GM19468 (cell line): ENCODE measurements around the gene CACNA1C.

Source experiments
- ATAC-seq: cut with Tn5 transposase; IDR thresholded peaks from one replicate; pipeline ENCODE4 v1.9.1; 2021; ENCODE audit warnings: mild to moderate bottlenecking, moderate library complexity, moderate number of reproducible peaks; ENCODE audit not compliant: unreplicated experiment; ENCODE audit errors: extremely low read depth

CACNA1C gene

GRCh38 chr12:2344885-2345284 lies 292.1 kb downstream of the CACNA1C start:
- no peak for ATAC-seq

- ATAC-seq = no peak
Measured at GRCh38 chr12:2345902-2346301, 293.1 kb downstream of the CACNA1C start.

DNA sequence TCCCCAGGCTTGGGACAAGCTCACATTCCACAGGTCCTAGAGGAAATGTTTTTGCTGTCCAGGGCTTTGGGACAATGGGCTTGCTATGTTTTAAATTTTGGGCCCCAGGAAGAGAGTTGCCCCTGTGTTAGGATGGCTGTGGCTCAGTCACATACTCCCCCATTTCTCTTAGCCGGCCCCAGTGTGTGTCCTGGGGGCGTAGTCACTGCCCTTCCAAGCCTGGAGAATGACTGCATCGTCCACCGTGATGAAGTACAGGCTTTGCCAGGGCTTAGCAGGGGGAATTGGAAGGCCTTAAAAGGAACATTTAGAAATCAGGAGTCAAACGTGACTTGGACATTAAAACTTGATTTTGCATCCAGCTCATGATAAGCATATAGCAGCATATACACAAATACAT lies 293.6 kb downstream of the CACNA1C start:
- no peak for ATAC-seq

- ATAC-seq = no peak
Measured at GRCh38 chr12:2347137-2347843, 294.5 kb downstream of the CACNA1C start.

GRCh38 chr12:2347844-2348481 lies 295.2 kb downstream of the CACNA1C start:
- no peak for ATAC-seq

DNA sequence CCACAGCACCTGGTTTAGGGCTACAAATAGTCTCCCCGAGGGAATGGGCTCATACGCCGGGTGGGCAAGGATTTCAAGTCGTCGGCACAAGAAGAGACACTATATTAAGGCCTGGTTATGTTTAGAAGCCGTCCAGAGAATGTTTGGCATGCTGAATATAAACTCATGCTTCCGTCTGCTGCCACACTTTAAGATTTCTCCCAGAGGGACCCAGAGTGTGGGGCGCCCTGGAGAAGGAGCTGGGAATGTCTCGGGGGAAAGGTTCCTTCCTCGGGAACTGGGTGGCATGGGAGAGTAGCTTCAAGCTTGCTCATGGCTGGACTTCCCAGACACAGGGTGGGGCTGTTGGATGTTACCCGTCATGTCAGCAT lies 295.7 kb downstream of the CACNA1C start:
- ATAC-seq = no peak

- no peak for ATAC-seq
Measured at GRCh38 chr12:2351161-2351560, 298.4 kb downstream of the CACNA1C start.

GRCh38 chr12:2352203-2352602 lies 299.4 kb downstream of the CACNA1C start:
- no peak for ATAC-seq

GRCh38 chr12:2353281-2353680 lies 300.5 kb downstream of the CACNA1C start:
- no peak for ATAC-seq

DNA sequence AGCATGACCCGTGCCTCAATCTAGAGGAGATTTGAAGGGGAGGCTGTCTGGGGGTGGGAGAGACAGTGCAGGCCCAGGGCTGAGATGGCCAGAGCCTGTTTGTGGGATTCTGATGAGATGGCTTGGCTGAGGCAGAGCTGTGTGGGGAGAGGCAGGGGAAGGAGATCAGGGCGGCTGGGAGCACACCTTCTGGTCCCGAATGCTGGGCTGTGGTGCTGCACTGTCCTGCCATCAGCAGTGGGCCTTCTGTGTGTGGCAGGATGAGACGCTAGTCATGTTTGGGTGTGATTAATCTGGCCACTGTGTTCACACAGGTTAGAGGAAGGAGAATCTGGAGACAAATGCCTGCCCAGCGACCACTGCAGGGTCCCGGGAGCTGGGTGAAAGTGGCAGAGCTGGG lies 300.9 kb downstream of the CACNA1C start:
- no peak for ATAC-seq

- ATAC-seq = no peak
Measured at GRCh38 chr12:2354151-2354991, 301.6 kb downstream of the CACNA1C start.

GRCh38 chr12:2355198-2355597 lies 302.4 kb downstream of the CACNA1C start:
- ATAC-seq = no peak

DNA sequence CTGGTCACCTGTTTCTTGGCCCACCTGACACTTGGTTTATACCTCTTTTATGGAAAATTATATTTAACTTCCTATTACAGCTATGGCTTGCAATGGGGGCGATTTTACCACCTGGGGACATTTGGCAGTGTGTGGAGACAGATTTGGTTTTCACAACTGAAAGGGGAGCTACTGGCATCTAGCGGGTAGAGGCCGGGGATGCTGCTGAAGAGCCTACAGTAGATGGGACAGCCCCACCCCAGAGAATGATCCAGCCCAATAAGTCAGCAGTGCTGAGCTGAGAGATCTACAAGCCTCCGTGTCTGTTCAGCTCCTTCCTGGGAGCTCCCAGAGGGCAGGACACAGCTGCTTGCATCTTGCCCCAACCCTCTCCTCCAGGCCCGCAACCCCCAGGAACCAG lies 302.8 kb downstream of the CACNA1C start:
- no peak for ATAC-seq

GRCh38 chr12:2356601-2357125 lies 303.9 kb downstream of the CACNA1C start:
- ATAC-seq = no peak

GRCh38 chr12:2358986-2359658 lies 306.3 kb downstream of the CACNA1C start:
- no peak for ATAC-seq

DNA sequence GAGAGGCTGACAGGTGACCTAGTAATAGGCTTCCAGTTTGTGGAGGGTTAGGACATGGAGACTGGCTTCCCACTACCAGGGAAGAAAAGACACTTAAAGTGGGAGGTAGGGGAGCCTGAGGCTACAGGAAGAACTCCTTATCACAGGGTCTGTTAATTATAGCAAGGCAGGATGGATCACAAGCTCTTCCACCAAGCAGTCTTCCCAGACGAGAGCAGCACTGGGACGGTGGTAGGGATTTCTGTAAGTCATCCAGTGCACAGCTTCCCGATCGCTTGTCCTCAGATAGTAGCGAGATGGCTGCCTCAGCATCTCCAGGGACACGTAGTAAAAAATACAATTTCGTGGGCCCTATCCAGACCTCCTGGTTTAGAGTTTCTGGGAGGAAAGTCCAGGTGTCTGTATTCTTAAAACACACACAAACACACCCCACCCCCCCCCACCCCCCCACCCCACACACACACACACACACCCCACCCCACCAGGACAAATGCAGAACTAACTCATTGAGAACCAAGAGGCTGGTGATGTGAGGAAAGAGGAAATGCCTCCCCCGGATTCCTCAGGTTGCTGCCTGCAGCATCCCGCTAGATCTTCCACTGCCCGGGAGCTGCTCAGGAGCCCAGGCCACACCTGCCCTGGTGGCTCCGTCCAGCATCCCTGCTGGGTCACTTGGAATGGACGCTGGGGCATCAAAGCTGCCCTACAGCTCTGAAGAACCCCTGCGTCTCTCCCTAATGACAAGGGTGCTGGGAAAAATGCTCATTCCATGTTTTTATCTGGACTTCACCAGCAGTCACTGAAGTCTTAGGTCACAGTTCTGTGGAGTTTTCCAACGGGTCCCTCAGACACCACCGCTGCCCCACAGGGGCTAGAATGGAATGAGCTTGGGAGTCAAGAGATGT lies 307.2 kb downstream of the CACNA1C start:
- ATAC-seq = no peak

GRCh38 chr12:2360630-2361170 lies 307.9 kb downstream of the CACNA1C start:
- ATAC-seq = no peak

- no peak for ATAC-seq
Measured at GRCh38 chr12:2363836-2364609, 311.2 kb downstream of the CACNA1C start.
